H54 (cell line): ENCODE results near the gene TH.
A peak's percentile ranks its signal among the peaks of the same experiment; 100 is the strongest.

Experiments
- DNase-seq: peaks from one replicate; pipeline ENCODE4 v3.0.0; 2011; ENCODE audit warnings: low spot score, mixed read lengths; ENCODE audit not compliant: insufficient read length
- FAIRE-seq: peaks from 3 replicates; lab custom pipeline; 2011; peaks lifted over from hg19 to GRCh38; lab: Jason Lieb, UNC
- POLR2A ChIP-seq: IDR thresholded peaks from 2 replicates; pipeline ENCODE4 v1.6.1; 2011; ENCODE audit warnings: low read depth, mild to moderate bottlenecking, low read length

TH gene

GRCh38 chr11:2147391-2147790 lies 24.2 kb downstream of the TH start:
- TF ChIP-seq POLR2A = no peak
- no peak for DNase-seq
- no peak for FAIRE-seq

GRCh38 chr11:2146051-2146450 lies 25.6 kb downstream of the TH start:
- no peak for TF ChIP-seq POLR2A
- no peak for FAIRE-seq

GRCh38 chr11:2144544-2145248 lies 26.9 kb downstream of the TH start:
- DNase-seq = no peak
- FAIRE-seq = no peak

More at GRCh38 chr11:2146051-2146450, 25.6 kb downstream of the TH start:
- DNase-seq = no peak

GRCh38 chr11:2143799-2144543 lies 27.6 kb downstream of the TH start:
- no peak for FAIRE-seq
- no peak for TF ChIP-seq POLR2A
- no peak for DNase-seq

More at GRCh38 chr11:2144544-2145248, 26.9 kb downstream of the TH start:
- TF ChIP-seq POLR2A = no peak

GRCh38 chr11:2143477-2143798 lies 28.2 kb downstream of the TH start:
- no peak for TF ChIP-seq POLR2A
- FAIRE-seq (no peak), DNase-seq (no peak)

GRCh38 chr11:2142762-2143202 lies 28.8 kb downstream of the TH start:
- DNase-seq = peak; percentile 97
- peak; percentile 88 for FAIRE-seq

GRCh38 chr11:2142300-2142759 lies 29.3 kb downstream of the TH start:
- DNase-seq (peak; percentile 89), FAIRE-seq (peak; percentile 33)
- TF ChIP-seq POLR2A = no peak

More at GRCh38 chr11:2142762-2143202, 28.8 kb downstream of the TH start:
- TF ChIP-seq POLR2A = no peak

GRCh38 chr11:2140411-2141400 lies 30.9 kb downstream of the TH start:
- DNase-seq (no peak), FAIRE-seq (no peak)
- no peak for TF ChIP-seq POLR2A

- no peak for FAIRE-seq
- no peak for TF ChIP-seq POLR2A
- DNase-seq = no peak
Measured at GRCh38 chr11:2139621-2140337, 31.8 kb downstream of the TH start.

GRCh38 chr11:2139123-2139521 lies 32.5 kb downstream of the TH start, which contains the start of gene IGF2:
TSS of gene IGF2 (minus strand) at chr11:2139389. CDS start at chr11:2135523, 3,866 bp downstream.
- FAIRE-seq (no peak), DNase-seq (no peak)
- no peak for TF ChIP-seq POLR2A

- TF ChIP-seq POLR2A = no peak
- FAIRE-seq (no peak), DNase-seq (no peak)
Measured at GRCh38 chr11:2138431-2139122, 33.0 kb downstream of the TH start.

- TF ChIP-seq POLR2A = no peak
- no peak for FAIRE-seq
- DNase-seq = no peak
Measured at GRCh38 chr11:2138068-2138430, 33.6 kb downstream of the TH start.
